DMS153 treated with DMSO at 0.1 percent for 48 hours (cell line): Measurements from ENCODE around the gene H19.

Experiments
- DNase-seq: peaks from one replicate; lab custom pipeline; 2025; ENCODE audit not compliant: unreplicated experiment; lab: John Stamatoyannopoulos, UW

H19 gene

GRCh38 chr11:1983601-1983961 is 14.1 kb downstream of the H19 start:
- no peak for DNase-seq

GRCh38 chr11:1982873-1983600 is 14.6 kb downstream of the H19 start:
- no peak for DNase-seq

DNA sequence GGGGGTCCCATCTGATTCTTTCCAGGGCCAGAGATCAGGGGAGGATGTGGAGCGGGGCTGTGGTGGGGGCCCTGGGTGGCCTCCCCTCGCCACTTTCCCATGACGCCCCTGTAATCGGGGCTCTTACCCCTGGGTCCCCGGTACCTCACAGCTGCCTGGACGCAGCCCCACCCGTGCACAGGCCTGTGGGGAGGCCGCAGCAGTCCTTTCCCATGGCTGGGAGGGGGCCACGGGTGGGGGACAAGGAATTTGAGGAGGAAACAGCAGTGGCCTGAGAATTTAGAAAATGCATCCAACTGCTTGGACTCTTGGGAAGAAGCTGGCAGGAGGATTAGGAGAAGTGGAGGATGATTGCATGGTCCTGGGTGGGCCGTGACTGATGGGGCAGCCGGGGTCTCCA is 18.0 kb downstream of the H19 start:
- DNase-seq, result no peak

- DNase-seq, result no peak
These were observed 18.7 kb downstream of the H19 start for GRCh38 chr11:1978720-1979473.

DNA sequence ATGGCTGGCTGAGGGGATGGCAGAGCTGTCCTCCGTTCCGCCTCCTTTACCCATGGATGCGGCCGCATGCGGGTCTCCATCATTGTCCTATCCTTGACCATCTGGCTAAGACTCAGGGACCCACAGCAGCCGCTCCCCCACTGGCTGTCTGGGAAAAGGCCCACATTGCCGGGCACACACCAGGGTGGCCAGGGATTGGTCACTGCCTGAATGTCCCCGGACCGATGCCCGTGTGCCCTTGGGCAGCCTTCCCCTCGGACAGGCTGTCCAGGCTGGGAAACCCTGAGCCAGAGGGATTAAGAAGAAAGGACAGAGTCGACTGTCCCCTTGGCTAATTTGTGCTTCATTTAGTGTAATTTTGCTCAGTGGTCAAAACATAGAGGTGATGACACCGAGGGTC is 22.5 kb downstream of the H19 start:
- DNase-seq, result no peak

DNA sequence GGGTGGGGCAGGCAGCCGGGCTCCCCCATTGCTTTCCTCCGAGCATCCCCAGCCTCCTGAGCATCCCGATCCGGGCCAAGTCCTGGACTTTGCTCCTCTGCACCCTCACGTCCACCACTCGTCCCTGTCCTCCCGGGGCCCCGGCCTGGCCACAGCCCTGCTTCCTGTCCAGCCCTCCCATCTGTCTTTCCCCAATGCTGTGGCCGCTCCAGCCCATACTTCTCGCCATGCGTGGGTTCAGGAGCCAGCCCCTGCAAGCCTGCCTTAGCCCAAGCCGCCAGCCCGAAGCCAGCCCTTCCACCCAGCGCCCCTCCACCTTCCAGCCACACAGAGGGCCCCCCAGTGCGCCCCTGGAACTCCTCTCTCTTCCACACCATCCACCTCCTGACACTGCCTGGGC is 26.7 kb downstream of the H19 start:
- no peak for DNase-seq

- no peak for DNase-seq
These were observed 27.9 kb downstream of the H19 start for GRCh38 chr11:1969776-1970175.

GRCh38 chr11:1969035-1969434 is 28.6 kb downstream of the H19 start:
- DNase-seq, result no peak

DNA sequence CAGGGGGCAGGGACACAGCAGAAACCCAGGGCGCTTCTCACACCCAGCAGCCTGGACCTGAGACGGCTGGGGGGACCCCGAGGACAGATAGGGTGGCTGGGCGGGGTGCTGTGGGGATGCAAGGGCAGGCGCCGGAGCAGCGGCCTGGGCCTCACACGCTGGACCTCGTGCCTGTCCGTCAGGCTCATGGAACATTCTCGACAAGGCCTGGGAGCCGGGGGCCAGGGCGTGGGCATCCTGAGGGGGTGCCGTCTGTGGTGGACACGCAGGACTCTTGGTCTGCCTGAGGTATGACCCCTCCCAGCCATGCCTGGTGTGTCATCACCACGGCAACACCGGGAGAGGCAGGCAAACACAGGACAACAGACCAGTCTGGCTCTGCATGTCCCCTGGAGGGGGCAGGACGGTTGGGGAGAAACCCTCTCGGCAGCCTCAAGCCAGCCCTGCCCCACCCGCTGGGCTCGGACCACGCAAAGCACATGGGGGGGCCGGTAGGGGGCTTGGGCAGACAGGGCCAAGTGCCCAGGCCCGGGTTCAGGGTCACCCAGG is 29.1 kb downstream of the H19 start:
- no peak for DNase-seq

- DNase-seq, result no peak
These were observed 29.9 kb downstream of the H19 start for GRCh38 chr11:1967641-1968225.

GRCh38 chr11:1966531-1966930 is 31.1 kb downstream of the H19 start:
- no peak for DNase-seq

DNA sequence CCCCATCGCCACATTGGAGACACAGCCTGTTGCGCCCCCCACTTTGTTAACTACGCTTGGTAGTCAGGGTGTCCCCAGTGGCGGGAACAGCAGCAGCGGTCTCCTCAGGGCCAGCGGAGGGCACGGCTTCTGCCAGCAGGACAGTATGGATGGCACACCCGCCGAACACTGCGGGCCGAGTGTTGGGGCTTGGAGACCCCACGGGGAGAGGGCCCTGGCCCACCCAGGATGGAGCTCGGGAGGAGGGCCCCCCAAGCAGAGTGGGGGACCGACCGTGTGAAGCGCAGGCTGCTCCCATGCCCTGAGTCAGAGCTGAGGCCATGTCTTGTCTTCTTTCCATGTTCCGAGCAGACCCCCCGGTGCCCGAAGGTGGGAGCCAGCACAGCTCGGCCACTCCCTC is 32.7 kb downstream of the H19 start:
- DNase-seq, result no peak

- no peak for DNase-seq
These were observed 33.3 kb downstream of the H19 start for GRCh38 chr11:1964348-1964747.

- DNase-seq, result no peak
These were observed 33.8 kb downstream of the H19 start for GRCh38 chr11:1963864-1964263.

GRCh38 chr11:1959786-1960185 is 37.9 kb downstream of the H19 start:
- DNase-seq, result no peak

- DNase-seq, result no peak
These were observed 39.3 kb downstream of the H19 start for GRCh38 chr11:1958367-1958766.

DNA sequence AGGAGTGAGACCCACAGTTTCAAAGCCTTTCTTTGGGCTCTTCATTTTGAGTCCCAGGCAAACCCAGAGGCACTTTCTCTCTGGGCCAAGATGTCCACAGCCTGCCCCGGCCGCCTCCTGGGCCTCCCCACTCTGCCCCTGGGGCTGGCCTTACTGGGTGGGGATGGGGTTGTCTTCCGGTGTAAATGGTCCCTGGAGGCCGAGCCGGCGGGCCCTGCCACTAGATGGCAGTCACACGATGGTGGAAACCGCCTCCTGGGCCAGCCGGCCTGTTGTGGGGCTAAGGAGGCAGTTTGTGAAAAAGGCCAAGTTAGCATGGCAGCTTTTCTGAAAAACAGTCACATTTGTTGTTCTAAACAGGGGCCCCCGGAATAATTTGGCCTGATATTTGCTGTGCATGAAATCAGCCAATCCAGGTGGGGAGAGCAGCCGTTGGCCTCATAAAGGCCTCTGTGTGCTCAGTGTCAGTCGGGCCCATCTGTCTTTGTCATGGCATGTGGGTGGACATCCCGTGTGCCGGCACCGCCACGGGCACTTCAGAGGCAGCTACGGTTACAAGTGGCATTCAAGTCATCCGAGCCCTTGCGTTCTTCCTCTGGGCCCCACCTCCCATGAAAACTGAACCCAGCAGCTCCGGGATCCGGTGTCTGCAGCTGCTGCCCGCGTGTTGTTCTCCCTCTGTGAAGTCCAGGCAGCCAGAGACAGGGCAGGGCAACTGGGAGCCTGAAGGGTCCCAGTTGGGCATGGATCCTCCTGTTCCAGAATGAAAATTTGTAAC is 44.0 kb downstream of the H19 start:
- DNase-seq, result no peak

DNA sequence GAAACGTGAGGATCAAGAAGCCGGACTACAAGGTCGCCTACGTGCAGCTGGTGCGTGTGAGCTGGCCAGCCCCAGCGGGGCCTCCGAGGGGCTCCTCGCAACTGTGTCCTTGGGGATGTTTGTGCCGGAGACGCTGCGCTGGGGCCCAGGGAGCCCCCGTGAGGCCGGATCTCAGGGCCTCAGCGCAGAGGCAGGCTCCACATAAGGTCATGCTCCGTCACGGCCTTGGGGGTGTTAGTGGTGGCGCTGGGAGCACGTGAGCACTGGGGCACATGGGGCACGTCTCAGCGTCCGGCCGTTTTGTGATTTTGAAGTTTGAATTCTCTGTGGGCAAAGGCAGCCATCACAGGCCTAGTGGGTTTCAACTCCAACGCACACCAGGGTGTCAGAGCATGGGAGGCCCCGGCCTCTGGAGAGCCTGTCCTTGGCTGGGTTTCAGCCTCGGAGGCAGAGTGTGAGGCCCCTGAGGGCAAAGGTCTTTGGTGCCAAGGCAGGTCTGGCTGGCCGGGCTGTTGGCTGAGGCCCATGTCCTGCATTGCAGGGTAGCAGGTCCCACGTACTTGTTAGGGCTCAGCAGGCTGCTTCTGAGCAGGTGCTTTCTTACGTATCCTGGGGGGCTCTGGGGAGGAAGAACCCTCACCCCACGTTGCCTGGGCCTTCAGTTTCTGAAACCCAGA is 44.7 kb downstream of the H19 start:
- DNase-seq, result no peak

GRCh38 chr11:1949922-1950321 is 47.7 kb downstream of the H19 start:
- no peak for DNase-seq

GRCh38 chr11:1949302-1949701 is 48.3 kb downstream of the H19 start:
- DNase-seq, result no peak

- DNase-seq, result no peak
These were observed 49.3 kb downstream of the H19 start for GRCh38 chr11:1948389-1948788.
